Gastrocnemius medialis (tissue), 4 donors: ENCODE results near the gene BRAT1. TPM values are rescaled to one million over a fixed set of nuclear protein-coding genes. Genes with fewer than 3 reads are reported as not detected.

Source experiments
- ATAC-seq, 2 donors: fragments of 150-250 bp; one replicate each; pipeline ENCODE4 v1.9.1; 2016
- DNase-seq, 2 donors: peaks; one replicate each; pipeline ENCODE4 v3.0.0-alpha.2; 2019
- H3K27ac ChIP-seq, 4 donors: fragments of 200-600 bp; sonication (generic); 1 replicate in 1 of 4; 2 replicates in 3 of 4; pipeline ENCODE4 v1.5.1; 2016 to 2018; ENCODE audit warnings: mild to moderate bottlenecking in 2 of 4, moderate library complexity in 1 of 4
- H3K27me3 ChIP-seq, 3 donors: fragments of 200-600 bp; sonication (generic) in 2 of 3; 1 replicate in 1 of 3; 2 replicates in 2 of 3; pipeline versions ENCODE4 v1.5.1 to v1.6.0; 2016 to 2019; ENCODE audit warnings: mild to moderate bottlenecking in 1 of 3, moderate library complexity in 1 of 3
- H3K36me3 ChIP-seq, 2 donors: fragments of 200-600 bp; sonication (generic) in 1 of 2; one replicate each; pipeline ENCODE4 v1.5.1; 2017 to 2018
- H3K4me1 ChIP-seq, 2 donors: fragments of 200-600 bp; sonication (generic) in 1 of 2; one replicate each; pipeline ENCODE4 v1.5.1; 2016 to 2017; ENCODE audit warnings: mild to moderate bottlenecking in 2 of 2
- H3K4me3 ChIP-seq, 4 donors: fragments of 200-600 bp; sonication (generic) in 3 of 4; 1 replicate in 1 of 4; 2 replicates in 3 of 4; pipeline ENCODE4 v1.5.1; 2016 to 2019; ENCODE audit warnings: mild to moderate bottlenecking in 2 of 4
- H3K9me3 ChIP-seq, 3 donors: fragments of 200-600 bp; sonication (generic) in 2 of 3; 1 replicate in 1 of 3; 2 replicates in 2 of 3; pipeline ENCODE4 v1.5.1; 2016 to 2019
- CTCF ChIP-seq, 5 experiments: fragments of 450-650 bp in 3 of 5; fragments of 200-600 bp in 2 of 5; sonication (generic) in 2 of 5; IDR thresholded peaks in 4 of 5; conservative IDR thresholded peaks in 1 of 5; 1 replicate in 4 of 5; 2 replicates in 1 of 5; pipeline ENCODE4 v1.5.1; 2016 to 2019; ENCODE audit warnings: antibody characterized with exemption in 5 of 5, mild to moderate bottlenecking in 3 of 5, moderate library complexity in 3 of 5
- POLR2A ChIP-seq, 2 donors: fragments of 450-650 bp; IDR thresholded peaks; one replicate each; pipeline ENCODE4 v1.6.1; 2017; ENCODE audit warnings: antibody characterized with exemption in 2 of 2, mild to moderate bottlenecking in 2 of 2, moderate library complexity in 2 of 2
- in situ Hi-C, 4 donors: fragments of 200-750 bp; cut with MboI; loops; one replicate each; pipeline versions ENCODE4 v1.15.0 to v1.8.0; 2017; ENCODE audit warnings: low sequenced_read_pairs in 4 of 4
- intact Hi-C: fragments of 100-400 bp; cut with DNase I; formaldehyde crosslinking; loops from one replicate; pipeline ENCODE4 v1.15.1; 2023; ENCODE audit warnings: low total_unique reads
- total RNA-seq, 4 donors: library from RNA; depleted of rRNA; stranded (reverse); fragments of >200 nt; gene quantifications; one replicate each; pipeline versions ENCODE4 v1.1.0 to v1.2.3, GENCODE V29; 2016

BRAT1 gene
- 10 to 100 TPM; 15.3 to 36.4 (median 20.2) TPM for total RNA-seq

GRCh38 chr7:2555121-2556052 lies at the start of gene BRAT1:
BRAT1 (minus strand) TSS chr7:2555524; CDS start chr7:2554431, 1,093 bp downstream.
- DNase-seq = peak; percentile 93 to 95
- in situ Hi-C loops = no loop called here

GRCh38 chr7:2604608-2605174 lies 49.4 kb upstream of the BRAT1 start:
- intact Hi-C loops = no loop called here
- H3K9me3 ChIP-seq = no peaks in the 10 kb centered on the region
- H3K4me3 ChIP-seq = no peak overlapping the region
- no peaks in the 10 kb centered on the region for H3K36me3 ChIP-seq
- ATAC-seq (no peak), DNase-seq (no peak)
- no peaks in the 10 kb centered on the region for H3K27me3 ChIP-seq
- in situ Hi-C loops = no loop called here
- H3K27ac ChIP-seq = no peak overlapping the region
- no peak for TF ChIP-seq POLR2A (IDR thresholded peaks at IDR 0.05)
- no peak for TF ChIP-seq CTCF (IDR thresholded peaks at IDR 0.05 in 4 of 5, conservative IDR thresholded peaks at IDR 0.05 in 1 of 5)
- H3K4me1 ChIP-seq = peaks cover 0 to 14% of the 10 kb centered on the region in 2 donors

More at GRCh38 chr7:2555121-2556052, at the start of gene BRAT1:
- Histone ChIP-seq H3K4me3 (peak within 1 kb of the TSS; percentile 76 to 97 (median 80)), H3K4me1 (peaks cover 29 to 32% of the 10 kb centered on the region in 2 donors), H3K27me3 (no peaks in the 10 kb centered on the region), H3K9me3 (no peaks in the 10 kb centered on the region), H3K36me3 (peaks cover 0 to 9% of the 10 kb centered on the region in 2 donors), H3K27ac (peak within 1 kb of the TSS; percentile 86 to 100 (median 98))
- intact Hi-C loops = loop anchor here (1.0 to 10.0 kb wide), 6 partner anchors 37 to 311 kb away; partner anchors contain the start of genes EIF3B, GNA12, GRIFIN and LFNG
- TF ChIP-seq POLR2A (IDR thresholded peaks at IDR 0.05) (peak; percentile 63 to 64), CTCF (IDR thresholded peaks at IDR 0.05 in 4 of 5, conservative IDR thresholded peaks at IDR 0.05 in 1 of 5) (peak in 4 of 5 experiments; percentile 18 to 57 (median 19))
- ATAC-seq = peak; percentile 87 to 90

DNA sequence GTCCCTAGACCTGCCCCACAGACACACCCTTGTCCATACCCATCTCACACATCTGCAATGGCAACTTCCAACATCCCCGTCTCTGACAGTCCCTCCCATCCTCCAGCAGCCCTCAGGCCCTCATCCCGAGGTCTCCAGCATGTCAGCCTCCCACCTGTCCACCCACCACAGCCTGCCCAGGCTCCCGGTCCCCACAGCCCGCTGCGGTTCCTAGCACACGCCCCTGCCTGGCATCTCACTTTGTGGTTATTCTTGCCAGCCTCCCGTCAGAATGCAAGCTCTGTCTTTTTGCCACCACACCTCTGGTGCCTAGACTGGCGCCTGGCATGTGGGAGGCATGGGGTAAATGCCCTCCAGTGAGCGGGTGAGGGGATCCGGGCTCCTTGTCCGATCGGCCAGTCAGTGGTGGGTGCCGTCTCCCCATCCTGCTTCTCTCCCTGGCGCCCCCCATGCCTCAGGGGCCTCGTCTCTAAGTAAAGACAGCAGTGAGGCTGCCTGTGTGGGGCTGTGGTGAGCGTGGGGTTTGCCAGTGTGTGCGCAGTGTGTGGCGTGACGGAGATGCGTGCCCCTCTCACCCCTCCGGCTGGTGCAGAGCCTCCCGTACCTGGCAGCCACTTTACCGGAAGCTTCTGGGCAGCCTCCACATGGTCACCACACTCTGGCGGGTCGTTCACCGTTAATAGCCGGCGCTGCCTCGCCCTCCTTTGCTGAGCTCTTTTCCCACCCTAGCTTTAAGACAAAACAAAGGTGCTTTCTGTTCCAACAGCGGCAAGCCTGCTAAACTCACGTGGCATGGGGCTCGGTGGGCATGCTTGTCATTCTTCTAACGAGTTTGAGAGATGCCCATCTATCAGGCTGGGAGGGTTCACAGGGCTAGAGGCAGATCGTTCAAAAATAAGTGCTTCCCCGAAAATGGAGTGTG lies 48.0 kb upstream of the BRAT1 start:
- intact Hi-C loops = no loop called here
- TF ChIP-seq CTCF (IDR thresholded peaks at IDR 0.05 in 4 of 5, conservative IDR thresholded peaks at IDR 0.05 in 1 of 5) (no peak), POLR2A (IDR thresholded peaks at IDR 0.05) (no peak)

GRCh38 chr7:2602406-2603043 lies 47.2 kb upstream of the BRAT1 start:
- no peak overlapping the region for H3K4me3 ChIP-seq
- ATAC-seq (no peak), DNase-seq (no peak)
- H3K27ac ChIP-seq = no peak overlapping the region
- in situ Hi-C loops = no loop called here
- no peaks in the 10 kb centered on the region for H3K9me3 ChIP-seq
- peaks cover 0 to 14% of the 10 kb centered on the region in 2 donors for H3K36me3 ChIP-seq
- peaks cover 0 to 7% of the 10 kb centered on the region in 2 donors for H3K4me1 ChIP-seq
- H3K27me3 ChIP-seq = no peaks in the 10 kb centered on the region
- intact Hi-C loops = no loop called here
- TF ChIP-seq CTCF (IDR thresholded peaks at IDR 0.05 in 4 of 5, conservative IDR thresholded peaks at IDR 0.05 in 1 of 5) (no peak), POLR2A (IDR thresholded peaks at IDR 0.05) (no peak)

More for the DNA sequence above, 48.0 kb upstream of the BRAT1 start:
- no peak overlapping the region for H3K4me3 ChIP-seq
- peaks cover 0 to 12% of the 10 kb centered on the region in 2 donors for H3K36me3 ChIP-seq
- no peaks in the 10 kb centered on the region for H3K9me3 ChIP-seq
- no peak overlapping the region for H3K27ac ChIP-seq
- H3K27me3 ChIP-seq = no peaks in the 10 kb centered on the region
- DNase-seq = no peak
- in situ Hi-C loops = no loop called here
- H3K4me1 ChIP-seq = peaks cover 0 to 14% of the 10 kb centered on the region in 2 donors
- ATAC-seq = no peak
